Stimulated activated CD4-positive, alpha-beta T cell treated with anti-CD3 and anti-CD28 coated beads, Interleukin-1b, Interleukin-23, amount 100 ng/mL, for 48 hours (primary cell): ENCODE data around the gene PGAP6.
"Not testable (repeated sequence)": the region's sequence is repeated elsewhere in the genome, so short reads cannot be mapped to it uniquely, and the experiment has no call there.

Experiments used
- DNase-seq: peaks from one replicate; pipeline ENCODE4 v3.0.0-alpha.2; 2020

PGAP6 gene, protein sequence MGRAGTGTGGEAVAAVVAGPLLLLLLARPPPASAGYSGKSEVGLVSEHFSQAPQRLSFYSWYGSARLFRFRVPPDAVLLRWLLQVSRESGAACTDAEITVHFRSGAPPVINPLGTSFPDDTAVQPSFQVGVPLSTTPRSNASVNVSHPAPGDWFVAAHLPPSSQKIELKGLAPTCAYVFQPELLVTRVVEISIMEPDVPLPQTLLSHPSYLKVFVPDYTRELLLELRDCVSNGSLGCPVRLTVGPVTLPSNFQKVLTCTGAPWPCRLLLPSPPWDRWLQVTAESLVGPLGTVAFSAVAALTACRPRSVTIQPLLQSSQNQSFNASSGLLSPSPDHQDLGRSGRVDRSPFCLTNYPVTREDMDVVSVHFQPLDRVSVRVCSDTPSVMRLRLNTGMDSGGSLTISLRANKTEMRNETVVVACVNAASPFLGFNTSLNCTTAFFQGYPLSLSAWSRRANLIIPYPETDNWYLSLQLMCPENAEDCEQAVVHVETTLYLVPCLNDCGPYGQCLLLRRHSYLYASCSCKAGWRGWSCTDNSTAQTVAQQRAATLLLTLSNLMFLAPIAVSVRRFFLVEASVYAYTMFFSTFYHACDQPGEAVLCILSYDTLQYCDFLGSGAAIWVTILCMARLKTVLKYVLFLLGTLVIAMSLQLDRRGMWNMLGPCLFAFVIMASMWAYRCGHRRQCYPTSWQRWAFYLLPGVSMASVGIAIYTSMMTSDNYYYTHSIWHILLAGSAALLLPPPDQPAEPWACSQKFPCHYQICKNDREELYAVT

DNA sequence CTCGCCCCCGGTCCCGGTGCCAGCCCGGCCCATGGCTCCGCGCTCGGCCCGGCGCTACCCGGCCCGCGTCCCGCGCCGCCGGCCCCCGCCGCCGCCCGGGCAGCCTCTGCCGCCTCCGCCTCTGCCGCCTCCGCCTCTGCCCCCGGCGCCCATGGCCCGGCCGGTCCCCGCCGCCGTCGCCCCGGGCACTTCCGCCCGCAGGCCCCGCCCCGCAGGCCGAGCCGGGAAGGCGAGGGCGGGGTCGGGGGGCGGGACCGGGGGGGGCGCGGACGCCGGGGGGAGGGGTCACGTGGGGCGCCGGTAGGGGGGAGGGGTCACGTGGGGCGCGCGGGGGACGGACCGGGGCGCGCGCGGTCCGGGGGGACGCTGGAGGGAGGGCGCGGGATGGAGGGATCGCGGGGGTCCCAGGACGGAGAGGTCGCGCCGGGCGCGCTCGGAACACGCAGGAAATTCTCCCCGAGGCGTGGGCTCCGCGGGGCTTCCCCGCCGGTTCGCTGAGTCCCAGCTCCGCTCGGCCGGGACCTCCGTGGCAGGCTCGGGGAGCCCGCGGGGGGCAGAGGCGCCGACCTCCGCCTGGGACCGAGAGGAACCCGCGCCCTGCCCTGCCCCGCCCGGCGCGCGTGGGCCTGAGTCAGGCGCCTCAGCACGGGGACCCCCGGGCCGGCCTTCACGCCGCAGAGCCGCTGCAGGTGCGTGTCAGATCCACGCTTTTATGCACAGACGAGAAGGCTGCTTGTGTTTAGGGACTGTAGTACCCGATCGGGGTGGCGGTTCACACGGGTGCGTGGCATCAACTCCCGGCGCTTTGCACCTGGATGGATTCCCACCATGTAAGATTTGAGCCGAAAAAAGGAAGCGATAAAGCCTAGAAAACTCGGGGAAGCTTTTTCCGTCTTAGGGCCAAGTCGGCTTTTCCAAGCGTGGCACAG is at the start of gene PGAP6:
Gene PGAP6 (minus strand): TSS at position 190 of the 929 bp plus-strand sequence. CDS start 157 bp downstream, at position 33.
- peak; percentile 50 for DNase-seq

DNA sequence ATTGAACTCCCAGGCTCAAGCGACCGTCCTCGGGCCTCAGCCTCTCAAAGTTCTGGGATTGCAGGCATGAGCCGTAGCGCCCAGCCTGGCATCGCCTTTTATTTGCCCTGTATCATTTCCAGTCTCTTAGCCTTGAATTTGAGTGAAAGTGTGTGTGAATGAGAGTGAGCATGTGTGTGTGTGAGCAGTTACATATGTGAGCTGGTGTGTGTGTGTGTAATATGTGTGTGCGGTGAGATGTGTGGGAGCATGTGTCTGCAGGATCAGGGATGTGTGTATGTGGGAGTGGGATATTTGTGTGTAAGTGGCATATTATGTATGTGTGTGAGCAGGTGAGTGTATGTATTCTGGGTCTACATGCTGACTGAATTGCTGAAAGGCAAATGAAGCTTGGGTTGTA is 49.1 kb upstream of the PGAP6 start:
- DNase-seq = no peak

GRCh38 chr16:427250-427649 is 45.5 kb upstream of the PGAP6 start:
- no peak for DNase-seq

GRCh38 chr16:426906-427249 is 45.1 kb upstream of the PGAP6 start:
- no peak for DNase-seq

DNA sequence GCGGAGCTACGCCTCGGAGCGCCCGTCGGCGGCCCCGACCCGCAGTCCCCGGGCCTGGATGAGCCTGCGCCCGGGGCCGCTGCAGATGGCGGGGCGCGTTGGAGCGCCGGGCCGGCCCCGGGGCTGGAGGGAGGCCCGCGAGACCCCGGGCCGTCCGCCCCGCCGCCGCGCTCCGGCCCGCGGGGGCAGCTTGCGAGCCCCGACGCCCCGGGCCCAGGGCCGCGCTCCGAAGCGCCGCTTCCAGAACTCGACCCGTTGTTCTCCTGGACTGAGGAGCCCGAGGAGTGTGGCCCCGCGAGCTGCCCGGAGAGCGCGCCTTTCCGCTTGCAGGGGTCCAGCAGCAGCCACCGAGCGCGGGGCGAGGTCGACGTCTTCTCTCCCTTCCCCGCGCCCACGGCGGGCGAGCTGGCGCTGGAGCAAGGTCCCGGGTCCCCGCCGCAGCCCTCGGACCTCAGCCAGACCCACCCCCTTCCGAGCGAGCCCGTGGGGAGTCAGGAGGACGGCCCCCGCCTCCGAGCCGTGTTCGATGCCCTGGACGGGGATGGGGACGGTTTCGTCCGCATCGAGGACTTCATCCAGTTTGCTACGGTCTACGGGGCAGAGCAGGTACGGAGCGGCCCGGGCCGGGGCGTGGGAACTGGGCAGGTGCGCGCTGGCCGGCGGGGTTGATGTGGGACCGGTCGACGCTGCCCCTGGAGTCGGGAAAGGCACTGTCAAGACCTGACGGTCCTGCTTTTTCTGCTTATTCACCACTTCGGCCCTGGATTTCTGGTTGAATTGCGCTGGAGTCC is 44.5 kb upstream of the PGAP6 start:
- no peak for DNase-seq

GRCh38 chr16:425740-426114 is 43.9 kb upstream of the PGAP6 start:
- DNase-seq = peak; percentile 21

DNA sequence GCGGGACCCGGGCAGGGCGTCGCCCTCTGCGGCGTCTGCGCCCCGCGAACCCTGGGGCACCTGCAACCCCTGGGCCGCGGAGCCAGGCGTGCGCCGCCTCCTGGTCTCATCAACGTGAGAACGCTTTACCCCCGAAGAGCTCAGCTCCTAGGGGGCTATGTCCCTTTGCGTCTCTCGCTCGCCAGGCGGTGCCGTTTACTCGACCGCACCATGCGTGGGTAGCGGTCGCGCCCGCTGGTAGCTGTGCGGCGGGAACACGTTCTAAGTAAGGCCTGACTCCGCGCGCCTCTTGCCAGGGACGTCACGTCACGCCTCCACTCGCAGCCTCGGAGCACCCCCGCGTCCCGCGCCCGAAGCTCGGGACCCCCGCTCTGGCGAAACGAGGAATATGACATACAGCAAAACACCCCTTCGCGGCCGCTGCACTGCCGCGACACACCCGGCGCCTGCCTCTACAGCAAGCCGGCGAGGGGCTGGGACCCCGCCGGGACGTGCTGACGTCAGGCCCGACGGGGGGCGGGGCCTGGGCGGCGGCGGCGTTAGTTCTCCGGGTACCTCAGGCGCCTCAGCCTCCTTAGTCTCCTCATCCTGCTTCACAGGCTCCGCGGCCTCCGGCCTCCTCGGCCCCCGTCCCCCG is 43.4 kb upstream of the PGAP6 start, which contains the start of gene RAB11FIP3:
Gene RAB11FIP3 (plus strand): TSS at position 568 of the 637 bp plus-strand sequence. CDS start 358 bp downstream, outside the sequence.
- peak; percentile 80 for DNase-seq

GRCh38 chr16:424623-425081 is 42.9 kb upstream of the PGAP6 start:
- no peak for DNase-seq

DNA sequence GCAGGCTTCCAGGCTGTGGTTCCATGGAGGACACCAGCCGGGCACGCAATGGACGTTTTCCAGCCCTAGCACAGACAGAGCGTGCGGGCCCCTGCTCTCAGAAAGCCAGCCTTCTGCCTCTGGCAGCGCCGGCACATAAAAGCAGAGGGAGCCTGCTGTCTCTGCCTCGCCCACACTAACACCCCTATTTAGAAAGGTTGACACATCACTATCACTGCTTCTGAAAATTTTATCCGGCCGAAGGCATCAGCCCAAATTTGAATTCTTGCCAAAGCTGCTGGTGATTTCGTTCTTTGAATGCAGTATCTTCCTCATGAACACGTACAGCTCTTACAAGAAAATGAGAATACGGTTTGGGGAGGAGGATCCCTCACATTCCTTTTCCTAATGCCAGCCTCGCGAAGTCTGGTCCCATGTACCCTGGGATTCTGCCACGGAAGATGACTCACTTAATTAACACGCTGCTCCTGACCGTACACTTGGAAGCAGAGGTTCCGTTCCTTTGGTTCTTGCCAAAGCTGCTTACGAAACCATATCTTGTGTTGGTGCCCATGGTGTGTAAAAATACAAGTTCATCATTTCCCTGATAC is 42.4 kb upstream of the PGAP6 start:
- no peak for DNase-seq

- DNase-seq = not testable (repeated sequence)
These were observed 40.4 kb upstream of the PGAP6 start for GRCh38 chr16:422179-422578.

DNA sequence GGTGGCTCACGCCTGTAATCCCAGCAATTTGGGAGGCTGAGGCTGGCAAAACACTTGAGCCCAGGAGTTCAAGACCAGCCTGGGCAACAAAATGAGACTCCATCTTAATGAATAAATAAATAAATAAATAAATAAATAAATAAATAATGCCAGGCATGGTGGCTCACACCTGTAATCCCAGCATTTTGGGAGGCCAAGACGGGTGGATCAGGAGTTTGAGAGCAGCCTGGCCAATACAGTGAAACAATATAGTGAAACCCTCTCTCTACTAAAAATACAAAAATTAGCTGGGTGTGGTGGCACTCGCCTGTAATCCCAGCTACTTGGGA is 33.4 kb upstream of the PGAP6 start:
- DNase-seq = not testable (repeated sequence)

DNA sequence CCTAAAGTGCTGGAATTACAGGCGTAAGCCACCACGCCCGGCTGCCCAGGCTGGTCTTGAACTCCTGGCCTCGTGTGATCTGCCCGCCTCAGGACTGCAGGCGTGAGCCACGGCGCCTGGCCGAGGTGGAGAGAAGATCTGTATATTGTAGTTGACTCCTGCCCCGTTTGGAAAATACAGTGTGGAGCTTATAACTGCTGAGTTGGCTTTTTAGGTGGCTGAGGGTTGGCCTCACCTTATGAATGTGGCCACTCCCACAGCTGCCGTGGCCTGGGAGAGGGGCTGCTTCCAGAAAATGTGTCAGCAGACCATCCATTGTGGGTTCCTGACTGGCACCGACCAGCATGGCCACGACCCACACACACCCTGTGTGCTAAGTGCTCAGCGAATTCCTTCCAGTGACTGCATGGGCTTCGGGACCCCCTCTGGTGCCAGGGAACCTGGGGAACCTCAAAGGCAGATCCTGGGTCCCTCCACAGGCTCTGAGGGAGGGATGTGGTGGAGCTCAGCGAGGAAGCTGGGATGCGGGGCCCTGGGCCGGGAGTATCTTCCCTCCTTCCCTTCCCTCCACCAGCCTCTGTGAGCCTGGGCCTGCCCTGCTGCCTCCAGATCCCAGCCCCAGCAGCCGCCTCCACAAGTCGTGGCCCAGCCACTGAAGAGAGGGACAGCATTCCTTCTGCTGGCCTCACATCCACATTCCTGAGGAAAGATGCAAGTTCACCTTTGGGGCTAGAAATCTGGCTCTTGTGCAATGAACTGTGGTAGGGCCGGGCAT is 32.8 kb upstream of the PGAP6 start:
- DNase-seq = no peak

DNA sequence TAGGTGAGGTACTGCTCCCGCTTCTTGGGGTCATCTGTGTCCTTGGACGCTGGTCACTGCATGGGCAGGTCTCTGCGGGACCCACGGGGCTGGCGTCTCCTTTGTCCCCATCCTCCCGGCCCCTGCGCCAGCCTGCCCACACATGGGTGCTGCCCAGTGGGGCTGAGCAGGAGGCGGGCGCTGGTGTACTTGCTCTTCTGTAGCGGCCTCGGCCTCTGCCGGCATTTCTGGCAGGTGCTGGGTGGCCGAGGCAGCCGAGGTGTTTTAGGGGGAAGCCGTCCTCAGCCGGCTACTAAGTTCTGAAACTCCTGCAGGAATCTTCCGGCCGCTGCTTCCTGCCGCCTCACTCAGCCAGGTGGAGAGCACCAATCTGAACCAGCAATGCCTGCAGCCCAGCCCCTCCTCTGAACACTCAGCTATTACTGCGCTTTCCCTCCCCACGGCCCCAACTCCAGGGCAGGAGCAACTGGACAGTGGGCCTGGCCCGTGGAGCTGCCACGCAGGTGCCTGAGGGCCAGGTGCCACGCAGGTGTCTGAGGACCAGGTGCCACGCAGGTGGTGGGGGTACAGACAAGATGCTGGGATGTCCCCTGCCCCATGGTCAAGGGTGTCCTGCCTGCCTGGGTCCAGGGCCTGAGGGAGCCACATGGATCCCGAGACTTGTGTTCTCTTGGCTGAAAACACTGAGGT is 29.9 kb upstream of the PGAP6 start:
- DNase-seq = no peak

- no peak for DNase-seq
These were observed 28.9 kb upstream of the PGAP6 start for GRCh38 chr16:410516-411178.

DNA sequence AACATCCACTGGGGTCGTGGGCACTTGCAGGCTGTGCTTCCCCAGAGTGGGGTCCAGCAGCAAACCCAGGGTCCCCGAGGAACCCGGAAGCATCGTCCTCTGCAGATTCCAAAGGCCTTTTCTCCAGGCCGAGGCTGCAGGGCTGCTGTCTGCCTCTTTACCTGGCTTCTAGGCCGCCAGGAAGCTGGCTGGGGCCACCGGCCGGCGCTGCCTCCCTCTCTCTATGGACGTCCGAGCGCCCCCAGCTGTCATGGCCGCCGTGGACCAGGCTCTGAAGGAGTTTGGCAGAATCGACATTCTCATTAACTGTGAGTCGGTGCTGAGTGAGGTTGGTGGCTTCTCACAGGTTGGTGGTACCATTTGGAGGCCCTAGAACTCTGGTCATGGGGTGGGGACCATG is 25.5 kb upstream of the PGAP6 start:
- DNase-seq = no peak

DNA sequence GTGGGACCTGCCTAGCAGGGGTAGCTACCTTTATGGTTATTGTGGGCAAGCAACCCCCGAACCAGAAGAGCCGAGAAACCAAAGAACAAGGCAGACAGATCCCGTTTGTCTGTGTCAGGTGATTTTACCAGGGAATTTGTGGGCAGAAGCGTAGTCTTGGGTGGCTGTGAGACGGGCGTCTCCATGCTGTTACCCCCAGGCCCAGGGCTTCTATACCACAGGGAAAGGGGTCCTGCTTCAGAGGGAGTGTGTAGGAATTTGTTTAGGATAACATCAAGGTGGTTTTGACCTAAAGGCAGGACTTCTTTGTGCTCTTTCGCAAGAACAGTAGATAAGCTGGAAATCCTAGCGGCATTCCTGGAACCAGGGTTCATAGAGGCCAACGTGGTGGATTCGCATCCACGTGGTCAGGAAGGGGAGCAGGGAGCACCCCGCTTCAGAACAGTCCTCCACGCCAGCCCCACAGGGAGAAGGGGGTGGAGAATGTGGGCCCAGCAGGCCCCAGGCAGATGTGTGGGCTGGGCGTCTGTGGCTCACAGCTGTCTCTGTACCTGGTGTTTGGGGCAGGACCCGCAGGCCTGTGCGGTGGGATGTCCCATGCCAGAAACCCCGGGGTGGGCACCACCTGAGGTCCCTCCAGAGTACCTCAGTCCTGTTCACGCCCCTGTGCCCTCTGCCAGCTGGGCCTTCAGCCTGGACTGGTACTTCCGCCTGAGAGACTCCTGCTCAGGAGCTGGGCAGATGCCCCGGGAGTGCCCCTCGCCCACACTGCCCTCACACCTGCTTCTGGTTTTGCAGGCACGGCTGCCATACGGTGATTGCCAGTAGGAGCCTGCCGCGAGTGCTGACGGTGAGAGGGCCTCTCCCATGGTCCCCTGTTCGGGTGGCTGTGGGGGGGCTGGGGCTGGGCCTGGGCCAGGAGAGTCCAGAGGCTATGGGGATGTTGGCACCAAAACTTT is 24.0 kb upstream of the PGAP6 start:
- DNase-seq = no peak

- no peak for DNase-seq
These were observed 23.3 kb upstream of the PGAP6 start for GRCh38 chr16:404971-405486.
